H9 (cell line): ENCODE measurements around the gene KCNK16. TPM values are rescaled to one million over a fixed set of nuclear protein-coding genes. Genes with fewer than 3 reads are reported as not detected.

ENCODE experiments used
- DNase-seq: peaks from one replicate; pipeline ENCODE4 v3.0.0-alpha.2; 2017
- H2AFZ ChIP-seq: one replicate; pipeline ENCODE4 v1.6.1; 2013; ENCODE audit warnings: mild to moderate bottlenecking, low read length, control low read depth, moderate library complexity
- H2AK5ac ChIP-seq: 2 replicates; pipeline ENCODE4 v1.6.1; 2013; ENCODE audit warnings: low read length, control low read depth, mixed read lengths; ENCODE audit not compliant: insufficient read length
- H2BK120ac ChIP-seq: one replicate; pipeline ENCODE4 v1.6.1; 2013; ENCODE audit warnings: low read depth, mild to moderate bottlenecking, low read length, control low read depth, inconsistent platforms; ENCODE audit not compliant: poor library complexity, severe bottlenecking
- H2BK12ac ChIP-seq: 2 replicates; pipeline ENCODE4 v1.6.1; 2013; ENCODE audit warnings: low read length, control low read depth, mixed read lengths, low read depth; ENCODE audit not compliant: insufficient read length
- H2BK15ac ChIP-seq: 2 replicates; pipeline ENCODE4 v1.6.1; 2013; ENCODE audit warnings: low read depth, low read length, control low read depth
- H2BK20ac ChIP-seq: one replicate; pipeline ENCODE4 v1.6.1; 2013; ENCODE audit warnings: low read depth, mild to moderate bottlenecking, low read length, control low read depth, inconsistent platforms; ENCODE audit not compliant: poor library complexity, severe bottlenecking
- H2BK5ac ChIP-seq: 2 replicates; pipeline ENCODE4 v1.6.1; 2013; ENCODE audit warnings: low read length, control low read depth, mixed read lengths; ENCODE audit not compliant: insufficient read length
- H3K14ac ChIP-seq: 2 replicates; pipeline ENCODE4 v1.6.1; 2013; ENCODE audit warnings: low read length, control low read depth; ENCODE audit not compliant: insufficient read depth
- H3K18ac ChIP-seq: 2 replicates; pipeline ENCODE4 v1.6.1; 2013; ENCODE audit warnings: low read depth, mild to moderate bottlenecking, mixed read lengths, low read length, control low read depth; ENCODE audit not compliant: insufficient read length
- H3K23ac ChIP-seq: 2 replicates; pipeline ENCODE4 v1.6.1; 2013; ENCODE audit warnings: low read length, control low read depth, mixed read lengths, low read depth; ENCODE audit not compliant: insufficient read length
- H3K23me2 ChIP-seq: 2 replicates; pipeline ENCODE4 v1.6.1; 2013; ENCODE audit warnings: low read depth, mild to moderate bottlenecking, mixed read lengths, low read length, control low read depth; ENCODE audit not compliant: insufficient read length, poor library complexity, severe bottlenecking
- H3K27ac ChIP-seq: 2 replicates; pipeline ENCODE4 v1.5.1; 2013; ENCODE audit warnings: low read length, control low read depth, mixed read lengths, low read depth; ENCODE audit not compliant: insufficient read length
- H3K27me3 ChIP-seq: 2 replicates; pipeline ENCODE4 v1.6.1; 2013; ENCODE audit warnings: low read length, control low read depth, inconsistent platforms; ENCODE audit not compliant: insufficient read depth
- H3K4ac ChIP-seq: 2 replicates; pipeline ENCODE4 v1.6.1; 2013; ENCODE audit warnings: low read depth, mild to moderate bottlenecking, control low read depth, inconsistent platforms, low read length, moderate library complexity
- H3K4me1 ChIP-seq: 2 replicates; pipeline ENCODE4 v1.6.1; 2013; ENCODE audit warnings: low read length, control low read depth, inconsistent platforms; ENCODE audit not compliant: insufficient read depth
- H3K4me2 ChIP-seq: 2 replicates; pipeline ENCODE4 v1.6.1; 2013; ENCODE audit warnings: low read length, control low read depth, mixed read lengths; ENCODE audit not compliant: insufficient read length, insufficient read depth
- H3K56ac ChIP-seq: 2 replicates; pipeline ENCODE4 v1.6.1; 2013; ENCODE audit warnings: low read depth, mild to moderate bottlenecking, mixed read lengths, low read length, control low read depth; ENCODE audit not compliant: insufficient read length
- H3K79me1 ChIP-seq: 2 replicates; pipeline ENCODE4 v1.6.1; 2013; ENCODE audit warnings: low read depth, mild to moderate bottlenecking, moderate library complexity, low read length, control low read depth, inconsistent platforms; ENCODE audit not compliant: insufficient read depth, poor library complexity, severe bottlenecking
- H3K79me2 ChIP-seq: 2 replicates; pipeline ENCODE4 v1.6.1; 2013; ENCODE audit warnings: low read length, control low read depth, inconsistent platforms; ENCODE audit not compliant: insufficient read depth
- H3K9ac ChIP-seq: 2 replicates; pipeline ENCODE4 v1.6.1; 2013; ENCODE audit warnings: low read length, control low read depth, mixed read lengths; ENCODE audit not compliant: insufficient read length; ENCODE audit errors: extremely low read depth
- H3K9me3 ChIP-seq: one replicate; pipeline ENCODE4 v1.6.1; 2013; ENCODE audit warnings: low read depth, low read length, inconsistent platforms; ENCODE audit not compliant: control insufficient read depth
- H3T11ph ChIP-seq: one replicate; pipeline ENCODE4 v1.6.1; 2013; ENCODE audit warnings: mild to moderate bottlenecking, low read length, control low read depth, inconsistent platforms
- H4K20me1 ChIP-seq: one replicate; pipeline ENCODE4 v1.6.1; 2013; ENCODE audit not compliant: control insufficient read depth, insufficient read length, insufficient read depth
- H4K5ac ChIP-seq: 2 replicates; pipeline ENCODE4 v1.6.1; 2013; ENCODE audit warnings: low read depth, mild to moderate bottlenecking, mixed read lengths, low read length, control low read depth; ENCODE audit not compliant: insufficient read length
- H4K8ac ChIP-seq: replicated peaks from 2 replicates; pipeline ENCODE4 v1.6.1; 2013; ENCODE audit warnings: low read length, control low read depth, mixed read lengths, low read depth; ENCODE audit not compliant: insufficient read length
- H4K91ac ChIP-seq: 2 replicates; pipeline ENCODE4 v1.6.1; 2013; ENCODE audit warnings: low read depth, mild to moderate bottlenecking, moderate library complexity, mixed read lengths, low read length, control low read depth; ENCODE audit not compliant: insufficient read length
- H3K27ac Mint-ChIP-seq, 3 experiments: 2 replicates in 2 of 3; 3 replicates in 1 of 3; pipeline ENCODE4 v1.8.0; 2020 to 2021; ENCODE audit warnings: mixed read lengths in 3 of 3, mild to moderate bottlenecking in 1 of 3, moderate library complexity in 1 of 3
- H3K27me3 Mint-ChIP-seq: 2 replicates; pipeline ENCODE4 v1.8.0; 2021; ENCODE audit warnings: low read depth, mild to moderate bottlenecking, moderate library complexity, mixed read lengths
- H3K36me3 Mint-ChIP-seq, 3 experiments: 2 replicates in 2 of 3; 3 replicates in 1 of 3; pipeline ENCODE4 v1.8.0; 2020 to 2021; ENCODE audit warnings: low read depth in 3 of 3, mixed read lengths in 3 of 3; ENCODE audit not compliant: insufficient read depth in 1 of 3
- H3K4me1 Mint-ChIP-seq, 2 experiments: 2 replicates each; pipeline ENCODE4 v1.8.0; 2020; ENCODE audit warnings: mixed read lengths in 2 of 2
- H3K4me3 Mint-ChIP-seq, 2 experiments: 2 replicates in 1 of 2; 3 replicates in 1 of 2; pipeline ENCODE4 v1.8.0; 2020 to 2021; ENCODE audit warnings: mild to moderate bottlenecking in 2 of 2, mixed read lengths in 2 of 2, moderate library complexity in 1 of 2
- H3K9me3 Mint-ChIP-seq, 2 experiments: 2 replicates in 1 of 2; 3 replicates in 1 of 2; pipeline ENCODE4 v1.8.0; 2020; ENCODE audit warnings: mild to moderate bottlenecking in 2 of 2, mixed read lengths in 2 of 2, moderate library complexity in 1 of 2
- WGBS: extraction: QIAGEN DNeasy Blood & Tissue Kit; methylation state at CpG from one replicate; pipeline ENCODE4 v1.1.7; 2013; ENCODE audit warnings: missing lambda C conversion rate, low lambda C conversion rate, mixed read lengths; ENCODE audit not compliant: insufficient read length; ENCODE audit errors: extremely low coverage; 5-methylcytosine and 5-hydroxymethylcytosine counted together
- total RNA-seq: library from RNA; stranded (reverse); gene quantifications from 2 replicates; pipeline ENCODE4 v1.2.1, GENCODE V29; 2021
- TF ChIP-seq, protein P1 (sequence below): fragments of 200-600 bp; sonication (generic); conservative IDR thresholded peaks from 3 replicates; pipeline ENCODE4 v1.8.0; 2021; ENCODE audit warnings: antibody characterized with exemption, mild to moderate bottlenecking

Gene KCNK16
- total RNA-seq, 1 experiment from 2014 or later = not detected

DNA sequence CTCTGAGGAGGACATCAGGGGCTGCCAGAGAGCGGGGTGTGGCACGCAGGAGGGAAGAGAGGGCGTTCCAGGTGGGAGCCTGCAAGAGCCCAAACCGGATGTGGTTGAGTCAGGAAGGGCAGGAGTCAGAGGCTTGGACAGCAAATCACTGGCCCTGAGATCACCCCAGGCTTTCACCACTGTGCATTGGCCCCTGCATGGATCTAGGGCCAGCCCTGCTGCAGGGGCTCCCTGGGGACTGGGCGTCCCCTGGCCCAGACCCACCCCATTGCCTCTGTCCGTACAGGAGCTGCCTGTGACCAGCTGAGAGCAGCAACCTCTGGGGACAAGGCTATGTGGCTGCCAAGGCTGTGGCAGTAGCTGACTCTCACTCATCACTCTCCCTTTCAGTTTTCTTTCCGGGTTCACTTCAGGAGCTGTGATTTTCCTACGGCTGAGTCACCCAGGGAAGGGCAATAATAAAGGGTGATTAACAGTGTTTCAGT lies 42.2 kb downstream of the KCNK16 start:
- no peak for DNase-seq
- no peaks in the 10 kb centered on the region for H3K79me1 ChIP-seq
- H3K9me3 ChIP-seq = no peaks in the 10 kb centered on the region
- H3K18ac ChIP-seq = no peak overlapping the region
- H3K9ac ChIP-seq = no peak overlapping the region
- H3K27me3 Mint-ChIP-seq = peaks cover 5% of the 10 kb centered on the region
- H2BK12ac ChIP-seq = no peak overlapping the region
- H3K56ac ChIP-seq = no peak overlapping the region
- H3K4me1 Mint-ChIP-seq = peaks cover 25 to 28% of the 10 kb centered on the region in 2 experiments
- no peak overlapping the region for H4K8ac ChIP-seq
- no peak overlapping the region for H2BK120ac ChIP-seq
- H3K4ac ChIP-seq = no peak overlapping the region
- no peak overlapping the region for H3K14ac ChIP-seq
- H4K20me1 ChIP-seq = no peaks in the 10 kb centered on the region
- H2BK15ac ChIP-seq = no peak overlapping the region
- no peaks in the 10 kb centered on the region for H3K27me3 ChIP-seq
- no peak overlapping the region for H4K5ac ChIP-seq
- no peaks in the 10 kb centered on the region; a peak in 1 of 5 replicates for H3K9me3 Mint-ChIP-seq
- no peaks in the 10 kb centered on the region for H3K79me2 ChIP-seq
- H3K27ac Mint-ChIP-seq = no peak overlapping the region
- no peak overlapping the region for H3K4me2 ChIP-seq
- no peaks in the 10 kb centered on the region for H3K4me1 ChIP-seq
- H2BK20ac ChIP-seq = no peak overlapping the region
- no peak overlapping the region for H4K91ac ChIP-seq
- no peak overlapping the region for H2AK5ac ChIP-seq
- no peak overlapping the region for H3K23ac ChIP-seq
- no peaks in the 10 kb centered on the region for H3K23me2 ChIP-seq
- no peak overlapping the region for H3K27ac ChIP-seq
- H2BK5ac ChIP-seq = no peak overlapping the region
- H3K36me3 Mint-ChIP-seq = no peaks in the 10 kb centered on the region; a peak in 1 of 7 replicates
- no peak overlapping the region for H3T11ph ChIP-seq
- WGBS = no CpG with 5 or more reads among the region's 8 CpGs
- H3K4me3 Mint-ChIP-seq = no peak overlapping the region
- TF ChIP-seq, protein P1, sequence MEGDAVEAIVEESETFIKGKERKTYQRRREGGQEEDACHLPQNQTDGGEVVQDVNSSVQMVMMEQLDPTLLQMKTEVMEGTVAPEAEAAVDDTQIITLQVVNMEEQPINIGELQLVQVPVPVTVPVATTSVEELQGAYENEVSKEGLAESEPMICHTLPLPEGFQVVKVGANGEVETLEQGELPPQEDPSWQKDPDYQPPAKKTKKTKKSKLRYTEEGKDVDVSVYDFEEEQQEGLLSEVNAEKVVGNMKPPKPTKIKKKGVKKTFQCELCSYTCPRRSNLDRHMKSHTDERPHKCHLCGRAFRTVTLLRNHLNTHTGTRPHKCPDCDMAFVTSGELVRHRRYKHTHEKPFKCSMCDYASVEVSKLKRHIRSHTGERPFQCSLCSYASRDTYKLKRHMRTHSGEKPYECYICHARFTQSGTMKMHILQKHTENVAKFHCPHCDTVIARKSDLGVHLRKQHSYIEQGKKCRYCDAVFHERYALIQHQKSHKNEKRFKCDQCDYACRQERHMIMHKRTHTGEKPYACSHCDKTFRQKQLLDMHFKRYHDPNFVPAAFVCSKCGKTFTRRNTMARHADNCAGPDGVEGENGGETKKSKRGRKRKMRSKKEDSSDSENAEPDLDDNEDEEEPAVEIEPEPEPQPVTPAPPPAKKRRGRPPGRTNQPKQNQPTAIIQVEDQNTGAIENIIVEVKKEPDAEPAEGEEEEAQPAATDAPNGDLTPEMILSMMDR = no peak
- H2AFZ ChIP-seq = no peak overlapping the region
